GM12892 (cell line): ENCODE measurements around the gene FAM240A.

Source experiments
- POLR2A ChIP-seq: IDR thresholded peaks from 2 replicates; pipeline ENCODE4 v1.6.1; 2011; ENCODE audit warnings: low read depth, low read length, control low read depth
- POLR2AphosphoS5 ChIP-seq: IDR thresholded peaks from 2 replicates; pipeline ENCODE4 v1.6.1; 2011; ENCODE audit warnings: low read depth, low read length, control low read depth
- TAF1 ChIP-seq: IDR thresholded peaks from 2 replicates; pipeline ENCODE4 v1.6.1; 2011; ENCODE audit warnings: low read depth, mild to moderate bottlenecking, control low read depth, low read length, borderline replicate concordance

DNA sequence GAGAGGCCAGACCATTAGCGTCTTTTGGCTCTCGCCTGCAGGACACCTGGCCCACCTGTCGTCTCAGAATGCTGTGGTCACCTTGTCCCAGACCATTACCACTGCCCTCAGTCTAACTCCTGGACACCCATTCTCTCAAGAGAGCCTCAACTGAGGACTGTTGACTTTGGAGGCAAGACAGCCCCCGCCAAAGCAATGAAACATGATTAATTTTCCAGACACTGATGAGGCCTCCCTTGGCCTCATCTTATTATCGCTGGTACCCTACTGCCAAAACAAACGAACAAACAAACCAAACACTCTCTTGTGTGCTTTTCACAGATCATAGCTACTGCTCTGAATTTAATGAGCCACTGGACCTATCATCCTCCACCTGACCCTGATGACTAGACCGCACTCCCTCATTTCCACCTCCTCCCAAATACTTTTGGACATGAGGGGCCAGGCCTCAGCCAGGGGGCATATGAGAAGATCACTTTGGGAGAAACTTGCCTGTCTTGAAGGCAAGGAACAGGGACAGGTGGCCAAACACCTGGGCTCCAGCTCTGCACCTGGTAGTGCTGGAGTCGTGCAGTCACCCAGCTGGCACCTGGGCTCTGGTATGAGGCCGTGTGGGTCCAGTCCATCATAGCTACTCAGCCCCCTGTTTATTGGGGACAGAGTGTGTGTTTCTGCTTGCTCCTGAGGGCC is 53.6 kb downstream of the FAM240A start:
- TF ChIP-seq POLR2A (no peak), POLR2AphosphoS5 (no peak), TAF1 (no peak)
